ENCODE data around the gene PRDM16.

PRDM16 gene

GRCh38 chr1:3124246-3124645 is 55.2 kb downstream of the PRDM16 start:
- Histone ChIP-seq H3K27me3 (ENCODE audit: control insufficient read depth, insufficient read depth, low read length) (no peaks in the 10 kb centered on the region), H3K36me3 (ENCODE audit: control insufficient read depth, insufficient read depth, low read length) (no peaks in the 10 kb centered on the region), H3K27ac (ENCODE audit: low read depth, low read length) (no peak overlapping the region), H3K4me3 (ENCODE audit: low read length) (no peak overlapping the region), H3K4me1 (ENCODE audit: control insufficient read depth, insufficient read depth, low read length) (peaks cover 3% of the 10 kb centered on the region), H3K9ac (ENCODE audit: low read length) (no peak overlapping the region)

GRCh38 chr1:3125078-3125477 is 56.1 kb downstream of the PRDM16 start:
- no peaks in the 10 kb centered on the region for H3K36me3 ChIP-seq (ENCODE audit: control insufficient read depth, insufficient read depth, low read length)
- no peaks in the 10 kb centered on the region for H3K27me3 ChIP-seq (ENCODE audit: control insufficient read depth, insufficient read depth, low read length)
- H3K4me1 ChIP-seq (ENCODE audit: control insufficient read depth, insufficient read depth, low read length) = peaks cover 3% of the 10 kb centered on the region
- no peak overlapping the region for H3K4me3 ChIP-seq (ENCODE audit: low read length)
- no peak overlapping the region for H3K9ac ChIP-seq (ENCODE audit: low read length)
- no peak overlapping the region for H3K27ac ChIP-seq (ENCODE audit: low read depth, low read length)

DNA sequence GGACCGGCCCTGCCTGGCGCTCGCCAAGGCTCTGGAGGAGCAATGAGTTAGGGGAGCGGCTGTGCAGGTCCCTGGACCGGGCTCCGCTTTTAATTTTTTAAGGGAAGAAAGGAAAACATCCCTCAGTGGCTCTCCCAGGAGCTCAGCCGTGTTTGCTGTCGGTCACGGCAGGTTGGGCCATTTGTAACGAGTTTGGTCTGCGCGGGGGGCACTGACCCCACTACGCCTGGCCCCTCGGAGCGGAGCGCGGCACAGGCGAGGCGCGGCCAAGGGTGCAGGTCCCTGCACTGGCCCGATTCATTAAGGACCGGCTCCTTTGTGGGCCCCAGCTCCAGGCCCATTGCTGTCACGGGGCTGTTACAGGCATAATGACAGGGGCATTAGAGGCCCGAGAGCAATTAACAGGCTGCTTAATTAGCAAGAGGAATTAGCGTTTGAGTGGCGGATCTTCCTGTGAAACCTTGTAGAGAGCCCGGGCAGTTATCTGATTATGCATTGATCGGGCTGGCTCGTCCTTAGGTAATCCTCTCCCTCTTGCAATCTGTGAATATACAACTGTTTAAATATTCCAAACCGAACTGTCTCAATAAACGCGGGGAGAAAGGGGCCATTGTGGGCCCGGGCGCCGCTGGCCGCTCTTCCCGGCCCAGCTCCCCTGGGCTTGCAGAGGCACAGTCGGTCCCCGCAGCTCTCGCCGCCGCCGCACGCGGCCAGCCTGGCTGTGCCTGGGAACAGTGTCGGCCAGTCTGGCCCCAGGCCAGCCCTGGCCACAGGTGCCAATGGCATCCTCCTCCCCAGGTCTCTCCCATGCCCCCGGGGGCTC is 56.8 kb downstream of the PRDM16 start:
- Histone ChIP-seq H3K27ac (ENCODE audit: low read depth, low read length) (no peak overlapping the region), H3K36me3 (ENCODE audit: control insufficient read depth, insufficient read depth, low read length) (no peaks in the 10 kb centered on the region), H3K27me3 (ENCODE audit: control insufficient read depth, insufficient read depth, low read length) (no peaks in the 10 kb centered on the region), H3K4me1 (ENCODE audit: control insufficient read depth, insufficient read depth, low read length) (peaks cover 3% of the 10 kb centered on the region), H3K9ac (ENCODE audit: low read length) (no peak overlapping the region), H3K4me3 (ENCODE audit: low read length) (no peak overlapping the region)

GRCh38 chr1:3126756-3127678 is 58.0 kb downstream of the PRDM16 start:
- Histone ChIP-seq H3K27ac (ENCODE audit: low read depth, low read length) (no peak overlapping the region), H3K9ac (ENCODE audit: low read length) (no peak overlapping the region), H3K27me3 (ENCODE audit: control insufficient read depth, insufficient read depth, low read length) (no peaks in the 10 kb centered on the region), H3K4me3 (ENCODE audit: low read length) (no peak overlapping the region), H3K4me1 (ENCODE audit: control insufficient read depth, insufficient read depth, low read length) (peaks cover 3% of the 10 kb centered on the region), H3K36me3 (ENCODE audit: control insufficient read depth, insufficient read depth, low read length) (no peaks in the 10 kb centered on the region)

GRCh38 chr1:3127738-3128137 is 58.7 kb downstream of the PRDM16 start:
- Histone ChIP-seq H3K9ac (ENCODE audit: low read length) (no peak overlapping the region), H3K27me3 (ENCODE audit: control insufficient read depth, insufficient read depth, low read length) (no peaks in the 10 kb centered on the region), H3K4me1 (ENCODE audit: control insufficient read depth, insufficient read depth, low read length) (peaks cover 3% of the 10 kb centered on the region), H3K36me3 (ENCODE audit: control insufficient read depth, insufficient read depth, low read length) (no peaks in the 10 kb centered on the region), H3K27ac (ENCODE audit: low read depth, low read length) (no peak overlapping the region), H3K4me3 (ENCODE audit: low read length) (no peak overlapping the region)

DNA sequence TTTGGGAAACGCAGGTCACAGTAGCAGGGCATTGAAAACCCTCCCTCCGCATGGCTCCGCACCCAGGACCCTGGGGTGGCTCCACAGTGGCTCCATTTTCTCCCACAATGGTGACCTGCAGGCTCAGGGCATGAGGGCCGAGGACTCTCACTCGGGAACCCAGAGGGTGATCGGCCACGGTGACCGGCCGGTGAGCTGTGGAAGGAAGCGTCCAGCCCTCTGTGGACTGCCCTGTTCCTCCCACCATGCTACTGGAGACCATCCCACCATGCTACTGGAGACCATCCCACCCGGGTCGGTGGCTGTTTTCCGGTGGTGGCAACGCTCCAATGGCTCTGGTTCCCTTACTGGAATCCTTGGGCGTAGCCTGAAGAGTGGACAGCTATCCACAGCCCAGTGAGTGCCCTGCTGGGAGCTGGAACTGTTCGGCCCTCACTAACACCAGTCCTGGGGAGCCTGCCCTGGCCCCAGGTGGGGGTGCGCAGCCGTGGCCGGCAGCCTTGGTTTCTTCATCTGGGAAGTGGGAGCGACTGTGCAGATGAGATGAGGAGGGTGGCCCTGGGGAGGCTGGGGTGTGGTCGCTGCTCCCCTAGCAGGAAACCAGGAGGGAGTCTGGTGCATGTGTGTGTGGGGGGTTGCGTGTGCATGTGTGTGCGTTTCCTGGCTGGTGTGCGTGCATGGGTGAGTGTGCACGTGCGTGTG is 59.6 kb downstream of the PRDM16 start:
- Histone ChIP-seq H3K27ac (ENCODE audit: low read depth, low read length) (no peak overlapping the region), H3K36me3 (ENCODE audit: control insufficient read depth, insufficient read depth, low read length) (no peaks in the 10 kb centered on the region), H3K4me3 (ENCODE audit: low read length) (no peak overlapping the region), H3K4me1 (ENCODE audit: control insufficient read depth, insufficient read depth, low read length) (peaks cover 3% of the 10 kb centered on the region), H3K9ac (ENCODE audit: low read length) (no peak overlapping the region), H3K27me3 (ENCODE audit: control insufficient read depth, insufficient read depth, low read length) (no peaks in the 10 kb centered on the region)

GRCh38 chr1:3129133-3129490 is 60.1 kb downstream of the PRDM16 start:
- Histone ChIP-seq H3K4me1 (ENCODE audit: control insufficient read depth, insufficient read depth, low read length) (peaks cover 3% of the 10 kb centered on the region), H3K27me3 (ENCODE audit: control insufficient read depth, insufficient read depth, low read length) (no peaks in the 10 kb centered on the region), H3K9ac (ENCODE audit: low read length) (no peak overlapping the region), H3K27ac (ENCODE audit: low read depth, low read length) (no peak overlapping the region), H3K4me3 (ENCODE audit: low read length) (no peak overlapping the region), H3K36me3 (ENCODE audit: control insufficient read depth, insufficient read depth, low read length) (no peaks in the 10 kb centered on the region)

- no peak overlapping the region for H3K27ac ChIP-seq (ENCODE audit: low read depth, low read length)
- H3K4me3 ChIP-seq (ENCODE audit: low read length) = no peak overlapping the region
- peaks cover 3% of the 10 kb centered on the region for H3K4me1 ChIP-seq (ENCODE audit: control insufficient read depth, insufficient read depth, low read length)
- no peak overlapping the region for H3K9ac ChIP-seq (ENCODE audit: low read length)
- H3K36me3 ChIP-seq (ENCODE audit: control insufficient read depth, insufficient read depth, low read length) = no peaks in the 10 kb centered on the region
- no peaks in the 10 kb centered on the region for H3K27me3 ChIP-seq (ENCODE audit: control insufficient read depth, insufficient read depth, low read length)
Observed at GRCh38 chr1:3130268-3130667, 61.3 kb downstream of the PRDM16 start.

- Histone ChIP-seq H3K9ac (ENCODE audit: low read length) (no peak overlapping the region), H3K4me1 (ENCODE audit: control insufficient read depth, insufficient read depth, low read length) (no peaks in the 10 kb centered on the region), H3K27me3 (ENCODE audit: control insufficient read depth, insufficient read depth, low read length) (peaks cover 4% of the 10 kb centered on the region), H3K27ac (ENCODE audit: low read depth, low read length) (no peak overlapping the region), H3K4me3 (ENCODE audit: low read length) (no peak overlapping the region), H3K36me3 (ENCODE audit: control insufficient read depth, insufficient read depth, low read length) (no peaks in the 10 kb centered on the region)
Observed at GRCh38 chr1:3132660-3133059, 63.7 kb downstream of the PRDM16 start.

- no peak overlapping the region for H3K9ac ChIP-seq (ENCODE audit: low read length)
- no peak overlapping the region for H3K4me3 ChIP-seq (ENCODE audit: low read length)
- H3K27me3 ChIP-seq (ENCODE audit: control insufficient read depth, insufficient read depth, low read length) = peaks cover 4% of the 10 kb centered on the region
- no peaks in the 10 kb centered on the region for H3K4me1 ChIP-seq (ENCODE audit: control insufficient read depth, insufficient read depth, low read length)
- H3K27ac ChIP-seq (ENCODE audit: low read depth, low read length) = no peak overlapping the region
- no peaks in the 10 kb centered on the region for H3K36me3 ChIP-seq (ENCODE audit: control insufficient read depth, insufficient read depth, low read length)
Observed at GRCh38 chr1:3133686-3134085, 64.7 kb downstream of the PRDM16 start.

GRCh38 chr1:3134381-3135072 is 65.5 kb downstream of the PRDM16 start:
- H3K4me3 ChIP-seq (ENCODE audit: low read length) = no peak overlapping the region
- no peaks in the 10 kb centered on the region for H3K4me1 ChIP-seq (ENCODE audit: control insufficient read depth, insufficient read depth, low read length)
- H3K36me3 ChIP-seq (ENCODE audit: control insufficient read depth, insufficient read depth, low read length) = no peaks in the 10 kb centered on the region
- no peak overlapping the region for H3K27ac ChIP-seq (ENCODE audit: low read depth, low read length)
- peaks cover 5% of the 10 kb centered on the region for H3K27me3 ChIP-seq (ENCODE audit: control insufficient read depth, insufficient read depth, low read length)
- no peak overlapping the region for H3K9ac ChIP-seq (ENCODE audit: low read length)

Measured in rectal smooth muscle tissue (tissue), 1 donor.